Activated CD4-positive, alpha-beta T cell treated with anti-CD3 and anti-CD28 coated beads, Interleukin-2, amount 50 U/mL, for 1 hour (primary cell): ENCODE results near the gene TLE1.
"Not testable (repeated sequence)": the region's sequence is repeated elsewhere in the genome, so short reads cannot be mapped to it uniquely, and the experiment has no call there.

Experiments used
- DNase-seq: peaks from one replicate; pipeline ENCODE4 v3.0.0-alpha.2; 2020

Gene TLE1

GRCh38 chr9:81621785-81622259 lies 67.5 kb downstream of the TLE1 start:
- DNase-seq: no peak

GRCh38 chr9:81621118-81621517 lies 68.2 kb downstream of the TLE1 start:
- no peak for DNase-seq

GRCh38 chr9:81620002-81620390 lies 69.4 kb downstream of the TLE1 start:
- DNase-seq: no peak

GRCh38 chr9:81619353-81620001 lies 69.9 kb downstream of the TLE1 start:
- no peak for DNase-seq

- no peak for DNase-seq
These were observed 70.4 kb downstream of the TLE1 start for GRCh38 chr9:81618923-81619322.

GRCh38 chr9:81616141-81616540 lies 73.2 kb downstream of the TLE1 start:
- no peak for DNase-seq

- no peak for DNase-seq
These were observed 75.0 kb downstream of the TLE1 start for GRCh38 chr9:81614335-81614734.

- DNase-seq: no peak
These were observed 76.1 kb downstream of the TLE1 start for GRCh38 chr9:81613002-81613812.

- no peak for DNase-seq
These were observed 77.7 kb downstream of the TLE1 start for GRCh38 chr9:81611664-81612063.

- DNase-seq: no peak
These were observed 78.6 kb downstream of the TLE1 start for GRCh38 chr9:81610740-81611107.

GRCh38 chr9:81609782-81610739 lies 79.3 kb downstream of the TLE1 start:
- DNase-seq: no peak

- no peak for DNase-seq
These were observed 81.1 kb downstream of the TLE1 start for GRCh38 chr9:81608289-81608657.

- no peak for DNase-seq
These were observed 81.6 kb downstream of the TLE1 start for GRCh38 chr9:81607593-81608288.

- DNase-seq: not testable (repeated sequence)
These were observed 83.1 kb downstream of the TLE1 start for GRCh38 chr9:81606261-81606660.

- no peak for DNase-seq
These were observed 84.1 kb downstream of the TLE1 start for GRCh38 chr9:81605170-81605670.

GRCh38 chr9:81604306-81605169 lies 84.8 kb downstream of the TLE1 start:
- no peak for DNase-seq

- no peak for DNase-seq
These were observed 86.3 kb downstream of the TLE1 start for GRCh38 chr9:81602887-81603680.

GRCh38 chr9:81601639-81602623 lies 87.4 kb downstream of the TLE1 start:
- DNase-seq: no peak

- DNase-seq: no peak
These were observed 88.7 kb downstream of the TLE1 start for GRCh38 chr9:81600631-81601030.
